H9 (cell line): ENCODE data around the gene SH3BP5L. TPM values are rescaled to one million over a fixed set of nuclear protein-coding genes. Genes with fewer than 3 reads are reported as not detected.

Experiments used
- DNase-seq: peaks from one replicate; pipeline ENCODE4 v3.0.0-alpha.2; 2017
- H2AFZ ChIP-seq: one replicate; pipeline ENCODE4 v1.6.1; 2013; ENCODE audit warnings: mild to moderate bottlenecking, low read length, control low read depth, moderate library complexity
- H2AK5ac ChIP-seq: 2 replicates; pipeline ENCODE4 v1.6.1; 2013; ENCODE audit warnings: low read length, control low read depth, mixed read lengths; ENCODE audit not compliant: insufficient read length
- H2BK120ac ChIP-seq: one replicate; pipeline ENCODE4 v1.6.1; 2013; ENCODE audit warnings: low read depth, mild to moderate bottlenecking, low read length, control low read depth, inconsistent platforms; ENCODE audit not compliant: poor library complexity, severe bottlenecking
- H2BK12ac ChIP-seq: 2 replicates; pipeline ENCODE4 v1.6.1; 2013; ENCODE audit warnings: low read length, control low read depth, mixed read lengths, low read depth; ENCODE audit not compliant: insufficient read length
- H2BK15ac ChIP-seq: 2 replicates; pipeline ENCODE4 v1.6.1; 2013; ENCODE audit warnings: low read depth, low read length, control low read depth
- H2BK20ac ChIP-seq: one replicate; pipeline ENCODE4 v1.6.1; 2013; ENCODE audit warnings: low read depth, mild to moderate bottlenecking, low read length, control low read depth, inconsistent platforms; ENCODE audit not compliant: poor library complexity, severe bottlenecking
- H2BK5ac ChIP-seq: 2 replicates; pipeline ENCODE4 v1.6.1; 2013; ENCODE audit warnings: low read length, control low read depth, mixed read lengths; ENCODE audit not compliant: insufficient read length
- H3K14ac ChIP-seq: 2 replicates; pipeline ENCODE4 v1.6.1; 2013; ENCODE audit warnings: low read length, control low read depth; ENCODE audit not compliant: insufficient read depth
- H3K18ac ChIP-seq: 2 replicates; pipeline ENCODE4 v1.6.1; 2013; ENCODE audit warnings: low read depth, mild to moderate bottlenecking, mixed read lengths, low read length, control low read depth; ENCODE audit not compliant: insufficient read length
- H3K23ac ChIP-seq: 2 replicates; pipeline ENCODE4 v1.6.1; 2013; ENCODE audit warnings: low read length, control low read depth, mixed read lengths, low read depth; ENCODE audit not compliant: insufficient read length
- H3K23me2 ChIP-seq: 2 replicates; pipeline ENCODE4 v1.6.1; 2013; ENCODE audit warnings: low read depth, mild to moderate bottlenecking, mixed read lengths, low read length, control low read depth; ENCODE audit not compliant: insufficient read length, poor library complexity, severe bottlenecking
- H3K27ac ChIP-seq: 2 replicates; pipeline ENCODE4 v1.5.1; 2013; ENCODE audit warnings: low read length, control low read depth, mixed read lengths, low read depth; ENCODE audit not compliant: insufficient read length
- H3K27me3 ChIP-seq: 2 replicates; pipeline ENCODE4 v1.6.1; 2013; ENCODE audit warnings: low read length, control low read depth, inconsistent platforms; ENCODE audit not compliant: insufficient read depth
- H3K4ac ChIP-seq: 2 replicates; pipeline ENCODE4 v1.6.1; 2013; ENCODE audit warnings: low read depth, mild to moderate bottlenecking, control low read depth, inconsistent platforms, low read length, moderate library complexity
- H3K4me1 ChIP-seq: 2 replicates; pipeline ENCODE4 v1.6.1; 2013; ENCODE audit warnings: low read length, control low read depth, inconsistent platforms; ENCODE audit not compliant: insufficient read depth
- H3K4me2 ChIP-seq: 2 replicates; pipeline ENCODE4 v1.6.1; 2013; ENCODE audit warnings: low read length, control low read depth, mixed read lengths; ENCODE audit not compliant: insufficient read length, insufficient read depth
- H3K56ac ChIP-seq: 2 replicates; pipeline ENCODE4 v1.6.1; 2013; ENCODE audit warnings: low read depth, mild to moderate bottlenecking, mixed read lengths, low read length, control low read depth; ENCODE audit not compliant: insufficient read length
- H3K79me1 ChIP-seq: 2 replicates; pipeline ENCODE4 v1.6.1; 2013; ENCODE audit warnings: low read depth, mild to moderate bottlenecking, moderate library complexity, low read length, control low read depth, inconsistent platforms; ENCODE audit not compliant: insufficient read depth, poor library complexity, severe bottlenecking
- H3K79me2 ChIP-seq: 2 replicates; pipeline ENCODE4 v1.6.1; 2013; ENCODE audit warnings: low read length, control low read depth, inconsistent platforms; ENCODE audit not compliant: insufficient read depth
- H3K9ac ChIP-seq: 2 replicates; pipeline ENCODE4 v1.6.1; 2013; ENCODE audit warnings: low read length, control low read depth, mixed read lengths; ENCODE audit not compliant: insufficient read length; ENCODE audit errors: extremely low read depth
- H3K9me3 ChIP-seq: one replicate; pipeline ENCODE4 v1.6.1; 2013; ENCODE audit warnings: low read depth, low read length, inconsistent platforms; ENCODE audit not compliant: control insufficient read depth
- H3T11ph ChIP-seq: one replicate; pipeline ENCODE4 v1.6.1; 2013; ENCODE audit warnings: mild to moderate bottlenecking, low read length, control low read depth, inconsistent platforms
- H4K20me1 ChIP-seq: one replicate; pipeline ENCODE4 v1.6.1; 2013; ENCODE audit not compliant: control insufficient read depth, insufficient read length, insufficient read depth
- H4K5ac ChIP-seq: 2 replicates; pipeline ENCODE4 v1.6.1; 2013; ENCODE audit warnings: low read depth, mild to moderate bottlenecking, mixed read lengths, low read length, control low read depth; ENCODE audit not compliant: insufficient read length
- H4K8ac ChIP-seq: replicated peaks from 2 replicates; pipeline ENCODE4 v1.6.1; 2013; ENCODE audit warnings: low read length, control low read depth, mixed read lengths, low read depth; ENCODE audit not compliant: insufficient read length
- H4K91ac ChIP-seq: 2 replicates; pipeline ENCODE4 v1.6.1; 2013; ENCODE audit warnings: low read depth, mild to moderate bottlenecking, moderate library complexity, mixed read lengths, low read length, control low read depth; ENCODE audit not compliant: insufficient read length
- H3K27ac Mint-ChIP-seq, 3 experiments: 2 replicates in 2 of 3; 3 replicates in 1 of 3; pipeline ENCODE4 v1.8.0; 2020 to 2021; ENCODE audit warnings: mixed read lengths in 3 of 3, mild to moderate bottlenecking in 1 of 3, moderate library complexity in 1 of 3
- H3K27me3 Mint-ChIP-seq: 2 replicates; pipeline ENCODE4 v1.8.0; 2021; ENCODE audit warnings: low read depth, mild to moderate bottlenecking, moderate library complexity, mixed read lengths
- H3K36me3 Mint-ChIP-seq, 3 experiments: 2 replicates in 2 of 3; 3 replicates in 1 of 3; pipeline ENCODE4 v1.8.0; 2020 to 2021; ENCODE audit warnings: low read depth in 3 of 3, mixed read lengths in 3 of 3; ENCODE audit not compliant: insufficient read depth in 1 of 3
- H3K4me1 Mint-ChIP-seq, 2 experiments: 2 replicates each; pipeline ENCODE4 v1.8.0; 2020; ENCODE audit warnings: mixed read lengths in 2 of 2
- H3K4me3 Mint-ChIP-seq, 2 experiments: 2 replicates in 1 of 2; 3 replicates in 1 of 2; pipeline ENCODE4 v1.8.0; 2020 to 2021; ENCODE audit warnings: mild to moderate bottlenecking in 2 of 2, mixed read lengths in 2 of 2, moderate library complexity in 1 of 2
- H3K9me3 Mint-ChIP-seq, 2 experiments: 2 replicates in 1 of 2; 3 replicates in 1 of 2; pipeline ENCODE4 v1.8.0; 2020; ENCODE audit warnings: mild to moderate bottlenecking in 2 of 2, mixed read lengths in 2 of 2, moderate library complexity in 1 of 2
- CTCF ChIP-seq: fragments of 200-600 bp; sonication (generic); conservative IDR thresholded peaks from 3 replicates; pipeline ENCODE4 v1.8.0; 2021; ENCODE audit warnings: antibody characterized with exemption, mild to moderate bottlenecking
- WGBS: extraction: QIAGEN DNeasy Blood & Tissue Kit; methylation state at CpG from one replicate; pipeline ENCODE4 v1.1.7; 2013; ENCODE audit warnings: missing lambda C conversion rate, low lambda C conversion rate, mixed read lengths; ENCODE audit not compliant: insufficient read length; ENCODE audit errors: extremely low coverage; 5-methylcytosine and 5-hydroxymethylcytosine counted together
- total RNA-seq: library from RNA; stranded (reverse); gene quantifications from 2 replicates; pipeline ENCODE4 v1.2.1, GENCODE V29; 2021

Gene SH3BP5L
- total RNA-seq, 1 experiment from 2014 or later, result 27.6 TPM

GRCh38 chr1:248840946-248841345 is 15.2 kb upstream of the SH3BP5L start:
- Mint-ChIP-seq H3K27ac (no peak overlapping the region; a peak in 1 of 7 replicates), H3K9me3 (no peaks in the 10 kb centered on the region), H3K4me1 (peaks cover 2 to 13% of the 10 kb centered on the region in 2 experiments; a peak in 3 of 4 replicates), H3K4me3 (0 out of 5 replicates have a peak overlapping the region, but pooled peaks of 1 of the 2 experiments have one; percentile 28), H3K36me3 (peaks cover 8 to 18% (median 8%) of the 10 kb centered on the region in 3 experiments; a peak in 6 of 7 replicates), H3K27me3 (no peaks in the 10 kb centered on the region)
- no peaks in the 10 kb centered on the region for H3K27me3 ChIP-seq
- no CpG with 5 or more reads among the region's 4 CpGs for WGBS
- H4K5ac ChIP-seq, result no peak overlapping the region
- H4K8ac ChIP-seq, result no peak overlapping the region
- H2AK5ac ChIP-seq, result no peak overlapping the region
- TF ChIP-seq CTCF, result no peak
- H2AFZ ChIP-seq, result no peak overlapping the region
- H3K79me2 ChIP-seq, result peaks cover 3% of the 10 kb centered on the region
- H3K79me1 ChIP-seq, result no peaks in the 10 kb centered on the region
- no peak overlapping the region for H3K27ac ChIP-seq
- H2BK20ac ChIP-seq, result no peak overlapping the region
- peaks cover 4% of the 10 kb centered on the region for H3K23me2 ChIP-seq
- DNase-seq, result no peak
- no peak overlapping the region for H3K14ac ChIP-seq
- H3K4ac ChIP-seq, result no peak overlapping the region
- H2BK12ac ChIP-seq, result no peak overlapping the region
- H4K91ac ChIP-seq, result no peak overlapping the region
- no peak overlapping the region for H2BK120ac ChIP-seq
- no peak overlapping the region for H3K56ac ChIP-seq
- H4K20me1 ChIP-seq, result no peaks in the 10 kb centered on the region
- no peak overlapping the region for H3K18ac ChIP-seq
- H3K4me1 ChIP-seq, result no peaks in the 10 kb centered on the region; the same call in 1 of the 2 replicates
- H3K23ac ChIP-seq, result no peak overlapping the region
- no peak overlapping the region for H3K9ac ChIP-seq
- H3K4me2 ChIP-seq, result no peak overlapping the region
- no peak overlapping the region for H2BK15ac ChIP-seq
- no peak overlapping the region for H2BK5ac ChIP-seq
- H3T11ph ChIP-seq, result no peak overlapping the region
- no peaks in the 10 kb centered on the region for H3K9me3 ChIP-seq
